Mesenchymal stem cell (in vitro differentiated cells and primary cell): Measurements from ENCODE around the gene MBP.

Source experiments
- DNase-seq: peaks from one replicate; pipeline ENCODE4 v3.0.0-alpha.2; 2013
- H2AFZ ChIP-seq: one replicate; pipeline ENCODE4 v1.6.1; 2013; ENCODE audit warnings: low read depth, mild to moderate bottlenecking, control low read depth, inconsistent platforms, low read length, moderate library complexity
- H2AK5ac ChIP-seq: 2 replicates; pipeline ENCODE4 v1.6.1; 2013; ENCODE audit warnings: low read length, moderate library complexity, mild to moderate bottlenecking, inconsistent platforms; ENCODE audit not compliant: severe bottlenecking
- H2BK120ac ChIP-seq: one replicate; pipeline ENCODE4 v1.6.1; 2013; ENCODE audit warnings: low read depth, mild to moderate bottlenecking, inconsistent platforms, low read length, moderate library complexity
- H2BK12ac ChIP-seq, 2 experiments: one replicate each; pipeline ENCODE4 v1.6.1; 2013; ENCODE audit warnings: inconsistent platforms in 2 of 2, low read length in 2 of 2, mild to moderate bottlenecking in 2 of 2, moderate library complexity in 2 of 2, control low read depth in 1 of 2
- H2BK15ac ChIP-seq: one replicate; pipeline ENCODE4 v1.6.1; 2013; ENCODE audit warnings: mild to moderate bottlenecking, low read depth, inconsistent platforms; ENCODE audit not compliant: poor library complexity, severe bottlenecking
- H2BK5ac ChIP-seq: 2 replicates; pipeline ENCODE4 v1.6.1; 2013; ENCODE audit warnings: low read depth, mild to moderate bottlenecking, low read length, control low read depth, inconsistent platforms; ENCODE audit not compliant: poor library complexity, severe bottlenecking
- H3K14ac ChIP-seq, 2 experiments: one replicate each; pipeline ENCODE4 v1.6.1; 2013; ENCODE audit warnings: inconsistent platforms in 2 of 2, low read length in 2 of 2, control low read depth in 1 of 2, mild to moderate bottlenecking in 1 of 2, moderate library complexity in 1 of 2
- H3K18ac ChIP-seq, 2 experiments: one replicate each; pipeline ENCODE4 v1.6.1; 2013; ENCODE audit warnings: inconsistent platforms in 2 of 2, low read length in 2 of 2, control low read depth in 1 of 2, low read depth in 1 of 2, mild to moderate bottlenecking in 1 of 2
- H3K23ac ChIP-seq, 2 experiments: one replicate each; pipeline ENCODE4 v1.6.1; 2013; ENCODE audit warnings: inconsistent platforms in 2 of 2, low read length in 2 of 2, mild to moderate bottlenecking in 2 of 2, moderate library complexity in 2 of 2, control low read depth in 1 of 2
- H3K27ac ChIP-seq: 2 replicates; pipeline ENCODE4 v1.5.1; 2013; ENCODE audit warnings: mild to moderate bottlenecking, moderate library complexity, low read length, control low read depth, inconsistent platforms; ENCODE audit not compliant: poor library complexity, severe bottlenecking
- H3K27me3 ChIP-seq, 2 experiments: 2 replicates each; pipeline versions ENCODE4 v1.6.1 to v1.7.0; 2013; ENCODE audit warnings: low read length in 2 of 2, mild to moderate bottlenecking in 2 of 2, moderate library complexity in 2 of 2, control low read depth in 1 of 2, inconsistent platforms in 1 of 2; ENCODE audit not compliant: control insufficient read depth in 1 of 2, insufficient read depth in 1 of 2
- H3K36me3 ChIP-seq, 2 experiments: 2 replicates each; pipeline versions ENCODE4 v1.6.1 to v1.7.0; 2013; ENCODE audit warnings: low read length in 2 of 2, control low read depth in 1 of 2, inconsistent platforms in 1 of 2, low read depth in 1 of 2, mild to moderate bottlenecking in 1 of 2; ENCODE audit not compliant: insufficient read depth in 2 of 2, control insufficient read depth in 1 of 2
- H3K4ac ChIP-seq, 2 experiments: one replicate each; pipeline ENCODE4 v1.6.1; 2013; ENCODE audit warnings: inconsistent platforms in 2 of 2, low read length in 2 of 2, mild to moderate bottlenecking in 2 of 2, moderate library complexity in 2 of 2, control low read depth in 1 of 2, low read depth in 1 of 2
- H3K4me1 ChIP-seq: 2 replicates; pipeline ENCODE4 v1.6.1; 2013; ENCODE audit warnings: low read depth, low read length, control low read depth; ENCODE audit not compliant: control insufficient read depth, insufficient read depth
- H3K4me2 ChIP-seq: 2 replicates; pipeline ENCODE4 v1.6.1; 2013; ENCODE audit warnings: low read length, mild to moderate bottlenecking, inconsistent platforms; ENCODE audit not compliant: poor library complexity, severe bottlenecking
- H3K4me3 ChIP-seq, 2 experiments: 2 replicates each; pipeline versions ENCODE4 v1.5.1 to v1.7.0; 2013; ENCODE audit warnings: low read length in 2 of 2, mild to moderate bottlenecking in 2 of 2, control low read depth in 1 of 2, low read depth in 1 of 2; ENCODE audit not compliant: insufficient read depth in 1 of 2
- H3K79me1 ChIP-seq: replicated peaks from 2 replicates; pipeline ENCODE4 v1.6.1; 2013; ENCODE audit warnings: mild to moderate bottlenecking, control low read depth, low read length, inconsistent platforms; ENCODE audit not compliant: poor library complexity, severe bottlenecking
- H3K9ac ChIP-seq: 2 replicates; pipeline ENCODE4 v1.7.0; 2013; ENCODE audit warnings: mild to moderate bottlenecking, low read length, moderate library complexity
- H3K9me3 ChIP-seq: 2 replicates; pipeline ENCODE4 v1.7.0; 2013; ENCODE audit warnings: mild to moderate bottlenecking, low read length; ENCODE audit not compliant: control insufficient read depth
- H4K8ac ChIP-seq: one replicate; pipeline ENCODE4 v1.6.1; 2013; ENCODE audit warnings: inconsistent platforms, mild to moderate bottlenecking, low read length, moderate library complexity
- H4K91ac ChIP-seq: one replicate; pipeline ENCODE4 v1.6.1; 2013; ENCODE audit warnings: mild to moderate bottlenecking, low read length, inconsistent platforms
- WGBS: methylation state at CpG from one replicate; pipeline ENCODE4 v1.1.7; 2013; ENCODE audit warnings: mixed read lengths; 5-methylcytosine and 5-hydroxymethylcytosine counted together

The MBP gene

DNA sequence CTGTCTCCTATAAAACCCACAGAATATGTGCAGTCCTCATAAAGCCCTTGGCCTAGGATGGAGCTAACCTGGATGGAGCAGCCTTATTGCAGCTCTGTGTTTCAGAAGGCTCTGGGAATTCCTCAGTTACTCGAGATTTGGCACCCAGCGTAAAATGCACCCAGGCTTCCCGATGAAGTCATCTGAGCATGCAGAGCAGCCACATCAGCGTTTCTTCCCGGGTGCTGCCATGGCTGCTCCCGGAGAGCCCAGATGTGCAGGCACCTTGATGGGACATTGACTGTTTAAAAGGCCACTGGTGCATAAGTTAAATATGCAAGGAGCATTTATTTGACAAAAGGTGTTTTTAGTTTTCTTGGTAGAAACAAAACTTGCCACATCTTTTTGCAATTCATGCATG, 115.2 kb downstream of the MBP start:
- no peak overlapping the region for H3K4me2 ChIP-seq
- H3K18ac ChIP-seq = no peak overlapping the region
- peaks cover 23 to 24% of the 10 kb centered on the region in 2 experiments for H3K36me3 ChIP-seq
- H4K8ac ChIP-seq = no peak overlapping the region
- no peak for DNase-seq
- H3K14ac ChIP-seq = no peak overlapping the region
- H2BK12ac ChIP-seq = no peak overlapping the region
- no peak overlapping the region for H2AK5ac ChIP-seq
- H2AFZ ChIP-seq = no peak overlapping the region
- H2BK120ac ChIP-seq = no peak overlapping the region
- no peak overlapping the region for H2BK5ac ChIP-seq
- H3K4me3 ChIP-seq = no peak overlapping the region
- no peak overlapping the region for H3K4ac ChIP-seq
- H3K9ac ChIP-seq = no peak overlapping the region
- peaks cover 14% of the 10 kb centered on the region for H3K79me1 ChIP-seq
- no peak overlapping the region for H2BK15ac ChIP-seq
- H3K4me1 ChIP-seq = peaks cover 2% of the 10 kb centered on the region
- H3K27me3 ChIP-seq = no peaks in the 10 kb centered on the region
- no peak overlapping the region for H4K91ac ChIP-seq
- no peak overlapping the region for H3K27ac ChIP-seq
- no peak overlapping the region for H3K23ac ChIP-seq
- H3K9me3 ChIP-seq = no peaks in the 10 kb centered on the region
- WGBS = 90% methylated on average over 6 of the region's 6 CpGs

DNA sequence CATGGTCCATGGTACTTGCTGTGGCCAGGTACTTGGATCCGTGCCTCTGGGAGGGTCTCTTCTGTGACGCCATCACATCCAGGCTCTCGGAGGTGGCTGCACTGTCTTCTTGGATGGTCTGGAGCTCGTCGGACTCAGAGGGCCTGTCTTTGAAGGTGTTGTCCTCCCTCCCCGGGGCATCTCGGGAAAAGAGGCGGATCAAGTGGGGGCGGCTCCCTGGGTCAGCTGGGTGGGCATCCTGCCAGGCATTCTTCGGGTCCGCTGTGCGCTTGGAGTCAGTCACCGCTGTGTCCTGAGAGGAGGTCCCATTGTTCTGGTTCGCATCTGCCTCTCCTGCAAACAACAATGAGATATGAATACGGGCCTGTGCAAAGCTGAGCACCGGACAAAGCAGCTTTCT, 115.6 kb downstream of the MBP start:
- Histone ChIP-seq H2BK5ac (no peak overlapping the region), H2AFZ (no peak overlapping the region), H3K9ac (no peak overlapping the region), H3K4me2 (no peak overlapping the region), H2BK15ac (no peak overlapping the region), H3K14ac (no peak overlapping the region), H3K4ac (no peak overlapping the region), H3K36me3 (peaks cover 26 to 27% of the 10 kb centered on the region in 2 experiments), H3K23ac (no peak overlapping the region), H3K9me3 (no peaks in the 10 kb centered on the region), H3K79me1 (peaks cover 14% of the 10 kb centered on the region), H4K8ac (no peak overlapping the region), H3K4me3 (no peak overlapping the region), H3K27me3 (no peaks in the 10 kb centered on the region), H2AK5ac (no peak overlapping the region), H3K18ac (no peak overlapping the region), H4K91ac (no peak overlapping the region), H3K27ac (no peak overlapping the region), H2BK12ac (no peak overlapping the region), H3K4me1 (no peaks in the 10 kb centered on the region), H2BK120ac (no peak overlapping the region)
- no peak for DNase-seq
- 94% methylated on average over 16 of the region's 16 CpGs for WGBS

DNA sequence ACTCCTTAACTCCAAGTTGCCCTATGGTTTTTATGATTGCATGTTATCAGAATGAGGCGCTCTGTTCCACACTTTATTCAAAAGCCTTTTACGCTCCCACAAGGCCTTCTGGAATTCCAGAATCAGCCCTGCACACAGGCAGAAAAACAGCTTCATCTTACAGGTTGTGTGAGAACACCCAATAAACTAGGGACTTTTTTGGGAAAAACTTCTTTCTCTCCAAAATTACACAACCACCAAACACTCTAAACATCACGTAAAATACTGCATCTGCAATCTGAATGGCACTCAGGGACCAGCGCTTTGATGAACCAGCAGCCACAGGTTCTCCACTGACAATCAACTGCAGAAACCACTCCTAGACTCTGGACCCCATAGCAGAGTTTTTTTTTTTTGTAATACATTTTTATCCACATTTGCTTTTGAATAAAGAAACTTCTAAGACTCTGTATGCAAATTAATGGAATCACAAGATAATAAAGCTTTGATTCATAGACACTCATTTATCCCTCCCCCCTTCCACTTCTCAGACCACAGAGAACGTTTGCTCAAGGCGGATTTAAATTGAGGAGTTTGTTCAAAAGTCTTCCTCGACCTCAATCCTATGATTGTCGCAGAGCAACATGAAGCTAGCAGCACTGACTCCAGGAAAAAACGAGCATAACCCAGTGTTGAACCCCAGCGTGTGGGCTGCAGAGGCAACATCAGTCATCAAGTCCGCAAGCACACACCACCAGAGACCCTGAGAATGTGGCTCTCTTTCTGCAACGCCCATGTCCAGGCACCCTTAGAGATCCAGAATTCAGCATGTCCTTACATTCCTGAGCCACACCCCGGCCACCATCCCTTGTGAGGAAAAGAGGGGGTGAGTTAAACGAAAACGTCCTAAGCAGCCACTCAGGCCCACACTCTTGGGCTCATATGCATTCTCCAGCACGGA, 116.5 kb downstream of the MBP start:
- Histone ChIP-seq H2AFZ (no peak overlapping the region), H3K36me3 (peaks cover 26 to 36% of the 10 kb centered on the region in 2 experiments), H3K27ac (no peak overlapping the region), H3K14ac (no peak overlapping the region), H4K91ac (no peak overlapping the region), H3K23ac (no peak overlapping the region), H2BK120ac (no peak overlapping the region), H3K4ac (no peak overlapping the region), H2AK5ac (no peak overlapping the region), H3K4me1 (no peaks in the 10 kb centered on the region), H3K9ac (no peak overlapping the region), H2BK12ac (no peak overlapping the region), H3K18ac (no peak overlapping the region), H4K8ac (no peak overlapping the region), H2BK15ac (no peak overlapping the region), H2BK5ac (no peak overlapping the region), H3K4me2 (no peak overlapping the region), H3K79me1 (peaks cover 15% of the 10 kb centered on the region), H3K27me3 (no peaks in the 10 kb centered on the region), H3K9me3 (no peaks in the 10 kb centered on the region), H3K4me3 (no peak overlapping the region)
- 87% methylated on average over 16 of the region's 16 CpGs for WGBS
- DNase-seq = no peak

DNA sequence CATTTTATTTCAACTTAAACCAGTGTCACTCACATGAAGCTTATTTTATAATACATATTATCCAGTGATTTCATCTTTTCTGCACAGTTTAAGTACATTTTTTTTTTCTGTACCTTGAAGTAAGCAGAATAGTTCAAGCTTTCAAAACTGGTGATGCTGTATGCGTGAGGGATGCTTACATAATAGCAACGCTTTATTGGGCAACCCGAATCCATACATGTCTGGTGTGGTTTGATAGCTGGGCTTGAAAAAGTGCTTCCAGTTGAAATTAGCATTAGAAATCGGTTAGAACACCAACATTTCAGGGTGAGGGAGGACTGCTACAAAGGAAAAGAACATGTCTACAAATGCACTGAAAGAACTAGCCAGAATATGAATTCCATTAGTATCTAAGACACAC, 117.4 kb downstream of the MBP start:
- no peak for DNase-seq
- Histone ChIP-seq H3K27ac (no peak overlapping the region), H2BK120ac (no peak overlapping the region), H3K27me3 (no peaks in the 10 kb centered on the region), H3K14ac (no peak overlapping the region), H2BK5ac (no peak overlapping the region), H3K4me2 (no peak overlapping the region), H4K8ac (no peak overlapping the region), H3K18ac (no peak overlapping the region), H3K79me1 (peaks cover 11% of the 10 kb centered on the region), H4K91ac (no peak overlapping the region), H3K23ac (no peak overlapping the region), H3K9ac (no peak overlapping the region), H2AK5ac (no peak overlapping the region), H2BK15ac (no peak overlapping the region), H3K4me3 (no peak overlapping the region), H3K4ac (no peak overlapping the region), H3K9me3 (no peaks in the 10 kb centered on the region), H3K4me1 (no peaks in the 10 kb centered on the region), H3K36me3 (peaks cover 21 to 39% of the 10 kb centered on the region in 2 experiments), H2AFZ (no peak overlapping the region), H2BK12ac (no peak overlapping the region)
- WGBS = 96% methylated on average over 4 of the region's 4 CpGs
